Measurements from ENCODE around the gene VPS51.
"Not testable (repeated sequence)": the region's sequence is repeated elsewhere in the genome, so short reads cannot be mapped to it uniquely, and the experiment has no call there.

DNA sequence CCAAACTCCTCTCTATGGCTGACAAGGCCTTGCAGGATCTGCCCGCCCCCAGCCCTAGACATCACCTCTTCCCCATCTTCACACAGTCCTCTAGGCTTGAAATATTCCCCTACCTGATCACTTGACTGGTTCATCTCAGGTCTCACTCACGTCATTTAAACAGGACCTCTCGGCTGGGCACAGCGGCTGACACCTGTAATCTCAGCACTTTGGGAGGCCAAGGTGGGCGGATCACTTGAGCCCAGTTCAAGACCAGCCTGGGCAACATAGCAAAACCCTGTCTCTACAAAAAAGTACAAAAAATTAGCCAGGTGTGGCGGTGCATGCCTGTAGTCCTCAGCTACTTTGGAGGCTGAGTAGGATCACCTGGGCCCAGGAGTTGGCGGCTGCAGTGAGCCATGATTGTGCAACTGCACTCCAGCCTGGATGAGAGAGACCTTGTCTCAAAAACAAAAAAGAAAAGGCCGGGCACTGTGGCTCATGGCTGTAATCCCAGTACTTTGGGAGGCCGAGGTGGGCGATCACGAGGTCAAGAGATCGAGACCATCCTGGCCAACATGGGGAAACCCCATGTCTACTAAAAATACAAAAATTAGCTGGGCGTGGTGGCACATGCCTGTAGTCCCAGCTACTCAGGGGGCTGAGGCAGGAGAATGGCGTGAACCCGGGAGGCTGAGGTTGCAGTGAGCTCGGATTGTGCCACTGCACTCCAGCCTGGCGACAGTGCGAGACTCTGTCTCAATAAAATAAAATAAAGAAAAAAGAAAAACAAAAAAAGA, 23.1 kb downstream of the VPS51 start:
- TF ChIP-seq, protein P1, sequence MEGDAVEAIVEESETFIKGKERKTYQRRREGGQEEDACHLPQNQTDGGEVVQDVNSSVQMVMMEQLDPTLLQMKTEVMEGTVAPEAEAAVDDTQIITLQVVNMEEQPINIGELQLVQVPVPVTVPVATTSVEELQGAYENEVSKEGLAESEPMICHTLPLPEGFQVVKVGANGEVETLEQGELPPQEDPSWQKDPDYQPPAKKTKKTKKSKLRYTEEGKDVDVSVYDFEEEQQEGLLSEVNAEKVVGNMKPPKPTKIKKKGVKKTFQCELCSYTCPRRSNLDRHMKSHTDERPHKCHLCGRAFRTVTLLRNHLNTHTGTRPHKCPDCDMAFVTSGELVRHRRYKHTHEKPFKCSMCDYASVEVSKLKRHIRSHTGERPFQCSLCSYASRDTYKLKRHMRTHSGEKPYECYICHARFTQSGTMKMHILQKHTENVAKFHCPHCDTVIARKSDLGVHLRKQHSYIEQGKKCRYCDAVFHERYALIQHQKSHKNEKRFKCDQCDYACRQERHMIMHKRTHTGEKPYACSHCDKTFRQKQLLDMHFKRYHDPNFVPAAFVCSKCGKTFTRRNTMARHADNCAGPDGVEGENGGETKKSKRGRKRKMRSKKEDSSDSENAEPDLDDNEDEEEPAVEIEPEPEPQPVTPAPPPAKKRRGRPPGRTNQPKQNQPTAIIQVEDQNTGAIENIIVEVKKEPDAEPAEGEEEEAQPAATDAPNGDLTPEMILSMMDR (IDR thresholded peaks at IDR 0.05): not testable (repeated sequence)
- TF ChIP-seq POLR2A (IDR thresholded peaks at IDR 0.05): not testable (repeated sequence)
